ENCODE results near the gene PSMB5.

The PSMB5 gene

GRCh38 chr14:23071244-23071920 is 36.7 kb upstream of the PSMB5 start:
- POLR2A ChIA-PET = interaction anchor here (0.6 to 3.5 kb wide), 14 partner anchors 8 to 250 kb away, joined by 3 to 48 read pairs (median 4); partner anchors contain the start of genes ACIN1, AJUBA, C14orf119 and PABPN1
- Histone ChIP-seq H3K4me3 (ENCODE audit: low read depth, low read length) (peak overlapping the region; percentile 65), H3K27ac (ENCODE audit: extremely low read depth, low read depth, low read length) (peak overlapping the region; percentile 84), H3K4me1 (ENCODE audit: control insufficient read depth, insufficient read depth, low read length) (peaks cover 16% of the 10 kb centered on the region), H3K36me3 (ENCODE audit: control insufficient read depth in 2 of 2, insufficient read depth in 1 of 2, low read length in 2 of 2) (peaks cover 28 to 59% of the 10 kb centered on the region in 2 experiments), H3K9me3 (ENCODE audit: control insufficient read depth, insufficient read depth, low read depth, low read length) (no peaks in the 10 kb centered on the region)
- CTCF ChIA-PET = interaction anchor here (0.6 to 4.0 kb wide), 14 partner anchors 9 to 1160 kb away, joined by 3 to 21 read pairs (median 8); partner anchors contain the start of genes ACIN1, C14orf119 and CDH24
- TF ChIP-seq ZNF624 (tag by site-specific recombination; IDR thresholded peaks at IDR 0.05) (no peak), HOXC10 (CRISPR knock-in tag; IDR thresholded peaks at IDR 0.05) (no peak), ZNF23 (tag by site-specific recombination; IDR thresholded peaks at IDR 0.05; ENCODE audit: borderline replicate concordance) (no peak), ZNF274 (IDR thresholded peaks at IDR 0.05; ENCODE audit: low read length) (no peak), ZNF274 (tag by site-specific recombination; IDR thresholded peaks at IDR 0.05; ENCODE audit: borderline replicate concordance) (no peak), ZNF514 (tag by site-specific recombination; IDR thresholded peaks at IDR 0.05) (no peak), ZNF174 (tag by site-specific recombination; IDR thresholded peaks at IDR 0.05) (no peak), ZNF175 (tag by site-specific recombination; IDR thresholded peaks at IDR 0.05) (no peak), ZNF114 (tag by site-specific recombination; IDR thresholded peaks at IDR 0.05) (no peak), HIC1 (tag by site-specific recombination; IDR thresholded peaks at IDR 0.05) (no peak), BCL11A (tag by site-specific recombination; IDR thresholded peaks at IDR 0.05; ENCODE audit: low read depth) (no peak), TRIM28 (IDR thresholded peaks at IDR 0.05; ENCODE audit: borderline replicate concordance, low read length) (peak; percentile 62; the same call in 1 of the 2 replicates), ZFP3 (tag by site-specific recombination; IDR thresholded peaks at IDR 0.05; ENCODE audit: low read depth) (no peak), REPIN1 (tag by site-specific recombination; IDR thresholded peaks at IDR 0.05; ENCODE audit: low read depth) (no peak), ZNF776 (tag by site-specific recombination; IDR thresholded peaks at IDR 0.05; ENCODE audit: borderline replicate concordance) (no peak), ZNF280C (tag by site-specific recombination; IDR thresholded peaks at IDR 0.05) (no peak), ZNF433 (tag by site-specific recombination; IDR thresholded peaks at IDR 0.05; ENCODE audit: low read depth) (no peak), ZNF548 (tag by site-specific recombination; IDR thresholded peaks at IDR 0.05) (no peak), ZNF449 (tag by site-specific recombination; IDR thresholded peaks at IDR 0.05) (peak; percentile 34; the same call in 1 of the 2 replicates), ZSCAN30 (tag by site-specific recombination; IDR thresholded peaks at IDR 0.05) (peak; percentile 100), HOXA7 (CRISPR knock-in tag; IDR thresholded peaks at IDR 0.05; ENCODE audit: borderline replicate concordance) (no peak), ZNF404 (tag by site-specific recombination; IDR thresholded peaks at IDR 0.05) (no peak), WT1 (tag by site-specific recombination; IDR thresholded peaks at IDR 0.05) (peak; percentile 20; the same call in 1 of the 2 replicates), ZNF248 (tag by site-specific recombination; IDR thresholded peaks at IDR 0.05) (no peak), BCL11B (tag by site-specific recombination; IDR thresholded peaks at IDR 0.05; ENCODE audit: low read depth) (no peak), ZBTB6 (tag by site-specific recombination; IDR thresholded peaks at IDR 0.05) (peak; percentile 54; the same call in 1 of the 2 replicates), ZNF416 (tag by site-specific recombination; IDR thresholded peaks at IDR 0.05) (no peak), ZNF112 (tag by site-specific recombination; IDR thresholded peaks at IDR 0.05) (no peak), ZNF214 (tag by site-specific recombination; IDR thresholded peaks at IDR 0.05; ENCODE audit: borderline replicate concordance) (no peak), ZNF138 (tag by site-specific recombination; IDR thresholded peaks at IDR 0.05; ENCODE audit: borderline replicate concordance) (no peak), ZNF521 (tag by site-specific recombination; IDR thresholded peaks at IDR 0.05) (no peak), ZNF707 (tag by site-specific recombination; IDR thresholded peaks at IDR 0.05) (no peak), ZBTB20 (tag by site-specific recombination; IDR thresholded peaks at IDR 0.05) (peak; percentile 25)

Data from HEK293 (cell line).